ENCODE measurements around the gene KCTD16. TPM values are rescaled to one million over a fixed set of nuclear protein-coding genes. Genes with fewer than 3 reads are reported as not detected.

Gene KCTD16
- total RNA-seq, 4 donors from 2014 or later = under 0.01 to 0.19 (median 0.17) TPM; not detected in 1

DNA sequence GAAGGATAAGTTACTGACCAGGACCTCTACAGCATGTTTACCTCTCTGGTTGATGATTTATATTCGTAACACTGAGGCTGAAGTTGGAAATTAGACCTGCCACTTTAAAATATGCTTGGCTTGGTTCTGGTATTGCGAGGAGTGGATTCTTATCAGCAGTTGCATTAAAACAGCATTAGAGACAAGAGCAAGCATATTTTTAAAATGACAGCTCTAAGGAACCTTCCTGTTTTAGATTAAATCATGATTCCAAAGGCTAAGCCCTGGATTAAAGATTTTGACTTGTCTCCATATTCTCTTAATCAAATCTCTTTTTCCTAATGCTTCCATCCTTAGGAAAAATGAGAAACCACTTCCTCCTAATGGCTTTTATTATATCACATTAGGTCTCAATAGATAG is 277.8 kb downstream of the KCTD16 start:
- TF ChIP-seq, protein P1, sequence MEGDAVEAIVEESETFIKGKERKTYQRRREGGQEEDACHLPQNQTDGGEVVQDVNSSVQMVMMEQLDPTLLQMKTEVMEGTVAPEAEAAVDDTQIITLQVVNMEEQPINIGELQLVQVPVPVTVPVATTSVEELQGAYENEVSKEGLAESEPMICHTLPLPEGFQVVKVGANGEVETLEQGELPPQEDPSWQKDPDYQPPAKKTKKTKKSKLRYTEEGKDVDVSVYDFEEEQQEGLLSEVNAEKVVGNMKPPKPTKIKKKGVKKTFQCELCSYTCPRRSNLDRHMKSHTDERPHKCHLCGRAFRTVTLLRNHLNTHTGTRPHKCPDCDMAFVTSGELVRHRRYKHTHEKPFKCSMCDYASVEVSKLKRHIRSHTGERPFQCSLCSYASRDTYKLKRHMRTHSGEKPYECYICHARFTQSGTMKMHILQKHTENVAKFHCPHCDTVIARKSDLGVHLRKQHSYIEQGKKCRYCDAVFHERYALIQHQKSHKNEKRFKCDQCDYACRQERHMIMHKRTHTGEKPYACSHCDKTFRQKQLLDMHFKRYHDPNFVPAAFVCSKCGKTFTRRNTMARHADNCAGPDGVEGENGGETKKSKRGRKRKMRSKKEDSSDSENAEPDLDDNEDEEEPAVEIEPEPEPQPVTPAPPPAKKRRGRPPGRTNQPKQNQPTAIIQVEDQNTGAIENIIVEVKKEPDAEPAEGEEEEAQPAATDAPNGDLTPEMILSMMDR (IDR thresholded peaks at IDR 0.05; ENCODE audit: low read depth) = no peak

DNA sequence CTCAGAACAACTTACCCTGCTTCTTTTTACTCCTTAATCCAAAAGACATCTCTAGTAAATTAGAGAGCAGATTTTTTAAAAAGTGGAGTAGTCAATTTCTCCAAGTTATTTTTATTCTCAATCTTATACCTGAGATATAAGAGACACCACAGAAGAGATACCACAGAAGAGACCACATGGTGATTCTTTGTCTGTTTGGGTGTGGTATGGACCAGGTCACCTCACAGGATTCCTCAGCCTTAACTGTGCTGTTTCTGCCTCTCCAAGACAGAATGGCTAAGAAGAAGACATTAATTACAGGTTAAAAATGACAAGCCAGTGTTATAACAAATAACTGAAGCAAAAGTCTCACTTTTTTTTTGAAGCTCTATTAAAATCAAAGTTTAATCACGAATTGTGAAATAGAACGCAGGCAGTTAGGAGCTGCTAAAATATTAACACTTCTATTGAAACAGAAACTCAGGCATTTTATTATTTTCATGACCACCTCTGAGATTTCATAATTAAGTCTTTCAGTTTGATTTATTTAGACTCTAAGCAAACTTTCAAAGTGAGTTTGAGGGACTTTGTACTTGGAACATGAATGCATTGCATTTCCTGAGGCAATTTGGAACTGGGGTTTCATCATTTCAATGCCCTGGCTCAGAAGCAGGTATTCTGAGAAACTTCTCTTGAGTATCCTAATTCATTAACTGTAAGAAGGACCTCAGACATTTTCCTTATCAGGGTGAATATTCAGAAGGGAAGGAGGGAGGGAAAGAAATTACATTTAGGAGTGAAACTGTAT is 280.7 kb downstream of the KCTD16 start:
- TF ChIP-seq, protein P1 (IDR thresholded peaks at IDR 0.05; ENCODE audit: low read depth) = no peak

DNA sequence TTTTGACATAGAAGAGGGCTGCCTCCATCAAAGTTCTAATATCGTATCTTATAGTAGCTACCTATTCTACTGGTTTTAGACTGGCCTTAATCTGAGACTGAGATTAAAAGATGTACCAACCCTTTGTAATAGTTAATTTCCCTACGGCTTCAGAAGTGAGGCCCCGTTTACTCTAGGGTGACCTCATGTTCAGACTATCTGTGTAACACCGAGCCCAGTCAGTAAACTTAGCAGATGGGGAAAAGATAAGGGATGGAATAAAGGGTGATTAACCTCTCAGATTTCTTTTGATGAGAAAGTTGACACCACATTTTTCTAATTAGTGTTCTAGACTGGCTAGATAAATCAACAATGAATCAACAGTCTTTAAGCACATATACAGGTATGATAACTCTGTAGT is 283.1 kb downstream of the KCTD16 start:
- TF ChIP-seq, protein P1 (IDR thresholded peaks at IDR 0.05; ENCODE audit: low read depth) = no peak

DNA sequence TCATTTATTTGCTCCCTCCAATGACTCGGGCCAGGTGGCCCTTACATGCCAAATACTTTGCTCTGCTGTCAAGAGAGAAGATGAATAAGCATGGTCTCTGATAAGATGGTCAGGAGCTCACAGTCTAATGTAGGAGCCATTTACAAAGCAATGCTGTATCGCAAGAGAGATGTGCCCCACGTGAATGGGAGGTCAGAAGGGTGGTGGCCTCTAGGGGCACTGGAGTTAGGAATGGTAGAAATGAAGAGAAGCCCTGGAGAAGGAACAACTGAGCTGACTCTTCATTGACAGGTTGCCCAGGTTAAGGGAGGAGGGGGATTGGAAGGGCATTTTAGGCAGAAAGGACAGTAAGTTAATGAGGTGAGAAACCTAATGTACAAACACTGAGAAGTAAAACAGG is 286.5 kb downstream of the KCTD16 start:
- TF ChIP-seq, protein P1 (IDR thresholded peaks at IDR 0.05; ENCODE audit: low read depth) = no peak

DNA sequence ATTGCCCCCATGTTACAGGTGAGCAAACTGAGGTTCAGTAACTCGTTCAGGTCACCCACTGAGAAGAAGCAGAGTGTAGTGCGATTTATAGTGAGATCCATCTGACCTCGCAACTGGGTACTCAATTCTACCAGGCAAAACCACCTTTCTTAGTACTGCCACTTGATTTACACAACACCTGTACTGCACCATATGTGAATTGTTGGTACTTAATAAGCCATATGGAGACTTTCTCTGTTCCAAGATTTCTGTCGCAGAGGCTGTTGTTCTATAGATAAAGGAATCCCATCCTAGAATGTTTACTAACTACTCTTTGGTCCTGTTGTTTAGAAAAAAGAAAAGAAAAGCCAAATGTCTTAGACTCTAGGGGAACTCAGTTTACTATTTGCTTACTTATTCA is 287.5 kb downstream of the KCTD16 start:
- TF ChIP-seq, protein P1 (IDR thresholded peaks at IDR 0.05; ENCODE audit: low read depth) = no peak

DNA sequence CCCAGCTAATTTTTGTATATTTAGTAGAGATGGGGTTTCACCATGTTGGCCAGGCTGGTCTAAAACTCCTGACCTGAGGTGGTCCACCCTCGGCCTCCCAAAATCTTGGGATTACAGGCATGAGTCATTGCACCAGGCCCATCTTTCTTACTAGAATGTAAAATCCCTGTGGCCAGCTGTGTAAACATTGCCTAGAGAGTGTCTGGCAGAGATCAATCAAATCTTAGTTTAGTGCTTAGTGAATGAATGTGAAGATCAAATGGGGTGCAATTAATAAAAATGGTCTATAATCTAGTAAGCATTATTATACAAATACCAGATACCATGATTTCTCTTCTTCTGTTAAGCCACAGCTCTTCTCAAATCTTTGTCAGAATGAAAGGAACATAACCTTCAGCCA is 289.9 kb downstream of the KCTD16 start:
- TF ChIP-seq, protein P1 (IDR thresholded peaks at IDR 0.05; ENCODE audit: low read depth) = no peak

DNA sequence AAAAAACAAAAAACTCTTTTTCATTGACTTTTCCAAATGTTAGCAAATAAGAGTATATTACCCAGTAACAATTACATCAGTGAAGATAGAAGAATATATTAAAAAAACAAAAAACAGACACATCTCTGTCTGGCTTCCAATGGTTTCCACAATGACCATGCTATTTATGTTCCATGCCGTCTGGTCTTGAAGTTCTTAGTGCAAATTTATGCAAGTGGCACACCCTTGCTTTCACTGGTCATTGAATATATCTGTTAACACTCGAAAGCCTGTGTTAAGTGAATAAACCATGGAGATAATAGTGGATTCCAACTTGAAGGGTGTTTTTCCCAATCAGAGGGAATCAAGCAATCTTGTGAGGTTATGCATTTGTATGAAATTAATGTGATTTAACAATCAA is 291.9 kb downstream of the KCTD16 start:
- TF ChIP-seq, protein P1 (IDR thresholded peaks at IDR 0.05; ENCODE audit: low read depth) = no peak

All from subcutaneous adipose tissue (tissue), 4 donors.